Stimulated activated CD4-positive, alpha-beta T cell treated with anti-CD3 and anti-CD28 coated beads, Interleukin-1b, Interleukin-23, amount 100 ng/mL, for 48 hours (primary cell): ENCODE data around the gene FLII.
"Not testable (repeated sequence)": the region's sequence is repeated elsewhere in the genome, so short reads cannot be mapped to it uniquely, and the experiment has no call there.

ENCODE experiments used
- DNase-seq: peaks from one replicate; pipeline ENCODE4 v3.0.0-alpha.2; 2020

FLII gene

DNA sequence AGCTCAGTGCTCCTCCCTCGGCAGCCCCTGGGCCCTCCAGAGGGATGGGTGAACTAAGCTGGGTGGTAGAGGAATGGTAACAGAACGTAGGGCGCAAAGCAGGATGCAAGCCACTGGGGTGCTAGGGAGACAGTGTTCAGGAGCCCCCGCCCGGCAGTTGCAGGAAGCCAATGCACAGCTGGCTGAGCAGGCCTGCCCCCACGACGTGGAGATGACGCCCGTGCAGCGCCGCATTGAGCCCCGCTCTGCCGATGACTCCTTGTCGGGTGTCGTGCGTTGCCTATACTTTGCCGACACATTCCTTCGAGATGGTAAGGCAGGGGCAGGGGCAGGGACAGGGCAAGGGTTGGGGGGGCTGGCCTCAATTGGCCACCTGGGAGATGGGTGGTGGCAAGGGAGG, 20.2 kb downstream of the FLII start:
- no peak for DNase-seq

DNA sequence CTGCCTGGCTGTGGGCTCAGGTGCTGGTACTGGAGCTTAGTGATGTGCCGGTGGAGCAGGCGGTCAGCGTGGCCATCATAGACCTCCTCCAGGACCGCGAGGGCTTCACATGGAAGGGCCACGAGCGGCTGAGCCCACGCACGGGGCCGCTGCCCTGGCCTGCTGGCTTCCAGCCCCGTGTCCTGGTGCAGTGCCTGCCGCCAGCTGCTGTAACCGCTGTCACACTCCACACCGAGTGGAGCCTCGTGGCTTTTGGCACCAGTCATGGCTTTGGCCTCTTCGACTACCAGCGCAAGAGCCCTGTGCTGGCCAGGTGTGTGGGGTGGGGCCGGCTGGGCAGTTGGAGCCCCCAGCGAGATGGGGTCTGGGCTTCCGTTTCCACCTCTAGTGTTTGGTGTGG, 21.1 kb downstream of the FLII start:
- no peak for DNase-seq

DNA sequence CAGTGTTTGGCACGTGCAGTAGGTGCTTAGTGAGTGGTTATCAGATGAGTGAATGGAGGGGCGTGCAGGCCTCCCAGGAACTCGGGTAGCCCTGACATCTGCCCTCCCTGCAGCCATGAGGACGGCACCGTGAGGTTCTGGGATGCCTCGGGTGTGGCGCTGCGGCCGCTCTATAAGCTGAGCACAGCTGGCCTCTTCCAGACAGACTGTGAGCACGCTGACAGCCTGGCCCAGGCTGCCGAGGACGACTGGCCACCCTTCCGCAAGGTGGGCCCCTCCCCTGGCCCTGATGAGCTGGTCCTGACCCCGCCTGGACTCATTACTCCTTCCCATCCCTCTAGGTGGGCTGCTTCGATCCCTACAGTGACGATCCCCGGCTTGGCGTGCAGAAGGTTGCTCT, 22.0 kb downstream of the FLII start:
- no peak for DNase-seq

GRCh38 chr17:18235743-18236256, 22.7 kb downstream of the FLII start:
- peak; percentile 48 for DNase-seq

DNA sequence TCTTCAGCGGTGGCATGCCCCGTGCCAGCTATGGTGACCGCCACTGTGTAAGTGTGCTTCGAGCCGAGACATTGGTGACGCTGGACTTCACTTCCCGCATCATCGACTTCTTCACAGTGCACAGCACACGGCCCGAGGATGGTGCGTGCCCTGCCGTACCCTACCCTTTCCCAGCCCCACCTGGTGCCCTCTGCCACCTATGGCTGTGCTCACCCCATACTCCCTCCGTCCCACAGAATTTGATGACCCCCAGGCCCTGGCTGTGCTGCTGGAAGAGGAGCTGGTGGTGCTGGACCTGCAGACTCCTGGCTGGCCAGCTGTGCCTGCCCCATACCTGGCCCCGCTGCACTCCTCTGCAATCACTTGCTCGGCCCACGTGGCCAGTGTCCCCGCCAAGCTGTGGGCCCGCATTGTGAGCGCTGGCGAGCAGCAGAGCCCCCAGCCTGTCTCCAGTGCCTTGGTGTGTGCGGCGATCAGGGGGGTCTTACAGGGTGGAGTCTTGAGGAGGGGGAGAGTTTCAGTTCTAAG, 23.6 kb downstream of the FLII start:
- DNase-seq = no peak

- no peak for DNase-seq
These were observed 24.6 kb downstream of the FLII start for GRCh38 chr17:18233803-18234518.

GRCh38 chr17:18231164-18231563, 27.4 kb downstream of the FLII start:
- DNase-seq = no peak

DNA sequence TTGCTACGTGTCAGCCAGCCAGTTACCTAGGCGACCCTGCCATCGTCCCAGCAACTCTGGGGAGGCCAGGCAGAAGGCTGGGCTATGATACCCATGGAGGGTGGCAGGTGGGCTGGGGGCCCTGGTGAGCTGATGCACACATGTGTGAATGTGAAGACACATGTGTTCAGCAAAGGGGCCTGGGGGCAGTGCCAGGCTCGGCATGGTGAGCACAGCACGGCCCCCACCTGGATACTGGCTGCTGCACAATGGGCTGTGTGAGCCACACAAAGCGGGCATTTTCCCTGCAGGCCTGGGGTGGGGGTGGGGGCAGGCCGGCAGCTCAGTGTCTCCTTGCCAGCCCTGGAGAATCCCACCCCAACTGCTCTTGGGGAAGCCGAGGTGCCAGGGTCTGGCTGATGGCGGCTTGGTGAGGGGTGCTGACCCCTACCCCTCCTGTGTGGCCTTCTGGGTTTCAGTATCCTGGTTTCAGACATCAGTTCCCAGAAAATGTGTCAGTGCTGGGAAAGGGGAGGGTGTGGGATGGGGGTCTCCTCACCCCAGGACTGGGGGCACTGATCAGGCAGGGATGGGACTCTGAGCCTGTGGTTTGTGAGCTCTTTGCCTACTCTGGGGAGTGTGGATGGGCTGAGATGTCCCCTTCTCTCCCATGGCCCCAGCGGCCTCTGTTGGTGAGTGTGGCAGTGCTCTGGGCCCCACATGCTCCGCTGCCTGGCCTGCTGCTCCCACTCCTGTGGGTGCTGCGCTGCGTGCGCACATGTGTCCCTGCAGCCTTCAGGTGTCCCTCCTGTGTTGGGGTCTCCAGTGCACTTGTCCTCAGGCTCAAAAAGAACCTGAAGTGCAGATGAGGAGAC, 28.0 kb downstream of the FLII start:
- no peak for DNase-seq

GRCh38 chr17:18229771-18230170, 28.8 kb downstream of the FLII start:
- no peak for DNase-seq

DNA sequence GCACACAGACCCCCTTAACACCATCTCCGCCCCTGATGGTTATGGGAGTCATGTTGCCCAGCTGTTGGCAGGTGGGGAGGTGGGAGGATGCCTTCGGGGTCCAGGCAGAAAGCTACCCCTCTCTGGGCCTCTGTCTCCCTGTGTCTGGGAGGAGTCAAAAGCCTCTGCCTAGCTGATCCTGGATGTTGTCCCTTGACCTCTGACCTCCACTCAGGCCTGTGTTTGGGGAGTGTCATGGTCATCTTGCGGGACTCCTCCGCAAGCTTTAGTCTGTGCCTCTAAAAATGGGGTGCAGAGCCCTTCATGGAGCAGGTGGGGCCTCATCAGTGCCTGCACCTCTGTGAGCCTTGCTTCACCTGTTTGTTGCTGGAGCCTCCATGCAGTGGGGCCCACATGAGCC, 29.3 kb downstream of the FLII start:
- DNase-seq = no peak

DNA sequence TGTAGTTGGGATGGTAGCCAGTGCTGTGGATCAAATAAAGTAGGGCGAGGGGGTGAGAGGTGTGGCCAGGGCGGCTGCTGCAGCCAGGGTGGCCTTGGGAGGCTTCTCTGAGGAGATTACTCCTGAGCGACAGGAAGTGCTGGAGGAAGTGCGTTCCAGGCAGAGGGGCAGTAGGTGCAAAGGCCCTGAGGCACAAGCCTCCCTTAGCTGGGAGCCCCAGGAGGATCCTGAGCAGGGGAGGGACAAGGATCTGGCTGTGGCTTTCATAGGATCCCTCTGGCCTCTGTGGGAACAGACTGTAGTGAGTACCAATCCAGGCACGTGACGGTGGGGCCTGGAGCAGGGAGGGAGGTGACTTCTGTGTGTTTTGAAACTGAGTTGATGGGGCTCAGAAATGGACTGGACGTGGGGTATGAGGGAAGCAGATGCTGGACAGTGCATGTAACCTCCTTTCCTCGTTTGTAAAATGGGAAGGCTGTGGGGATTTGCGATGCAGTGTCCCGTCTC, 30.3 kb downstream of the FLII start:
- DNase-seq = no peak

DNA sequence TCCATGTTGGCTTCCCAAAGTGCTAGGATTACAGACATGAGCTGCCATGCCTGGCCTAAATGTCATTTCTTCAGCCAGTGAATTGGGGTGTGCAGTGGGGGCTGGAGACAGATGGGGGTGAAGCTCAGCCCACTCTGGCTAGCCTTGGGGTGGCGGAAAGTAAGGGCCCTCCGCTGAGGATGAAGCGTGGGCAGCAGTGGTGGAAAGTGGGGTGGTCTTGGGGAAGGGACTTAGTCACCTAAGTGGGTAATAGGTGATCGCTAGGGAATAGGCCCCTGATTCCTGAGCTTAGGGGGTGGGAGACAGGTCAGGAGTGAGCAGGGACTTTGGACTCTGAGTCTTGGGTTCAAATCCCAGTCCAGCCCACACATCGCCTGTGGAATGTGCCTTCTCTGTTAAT, 30.9 kb downstream of the FLII start:
- no peak for DNase-seq

- DNase-seq = no peak
These were observed 32.1 kb downstream of the FLII start for GRCh38 chr17:18226284-18226945.

DNA sequence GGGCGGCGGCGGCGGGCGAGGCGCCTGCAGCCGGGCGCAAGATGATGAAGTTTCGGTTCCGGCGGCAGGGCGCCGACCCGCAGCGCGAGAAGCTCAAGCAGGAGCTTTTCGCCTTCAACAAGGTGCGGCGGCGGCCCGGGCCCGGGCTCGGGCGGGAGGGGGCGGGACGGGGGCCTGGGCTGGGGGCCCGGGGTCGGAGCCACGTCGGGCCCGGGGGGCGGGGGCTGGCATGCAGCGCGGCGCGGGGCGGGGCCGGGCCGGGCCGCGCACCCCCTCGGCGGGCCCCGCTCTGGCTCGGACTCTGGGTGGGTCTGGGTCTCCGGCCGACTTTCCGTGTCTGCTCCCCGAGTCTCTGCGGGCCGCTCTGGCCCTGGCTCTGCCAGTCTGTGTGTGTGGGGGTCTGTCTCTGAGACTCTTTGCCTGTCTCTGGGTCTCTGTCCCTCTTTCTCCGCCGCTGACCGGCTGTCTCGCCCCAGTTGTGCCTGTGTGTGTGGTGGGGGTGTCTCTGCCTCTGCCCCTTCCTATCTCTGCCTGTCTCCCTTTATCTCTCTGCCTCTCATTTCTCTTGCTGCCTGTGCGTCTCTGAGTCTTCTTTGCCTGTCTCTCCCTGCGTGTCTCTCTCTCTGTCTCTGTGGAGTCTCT, 32.8 kb downstream of the FLII start:
- no peak for DNase-seq

GRCh38 chr17:18225121-18225641, 33.4 kb downstream of the FLII start, which contains the start of gene LLGL1:
LLGL1 (plus strand) TSS chr17:18225635; CDS start chr17:18225683, 48 bp downstream.
- peak; percentile 95 for DNase-seq

DNA sequence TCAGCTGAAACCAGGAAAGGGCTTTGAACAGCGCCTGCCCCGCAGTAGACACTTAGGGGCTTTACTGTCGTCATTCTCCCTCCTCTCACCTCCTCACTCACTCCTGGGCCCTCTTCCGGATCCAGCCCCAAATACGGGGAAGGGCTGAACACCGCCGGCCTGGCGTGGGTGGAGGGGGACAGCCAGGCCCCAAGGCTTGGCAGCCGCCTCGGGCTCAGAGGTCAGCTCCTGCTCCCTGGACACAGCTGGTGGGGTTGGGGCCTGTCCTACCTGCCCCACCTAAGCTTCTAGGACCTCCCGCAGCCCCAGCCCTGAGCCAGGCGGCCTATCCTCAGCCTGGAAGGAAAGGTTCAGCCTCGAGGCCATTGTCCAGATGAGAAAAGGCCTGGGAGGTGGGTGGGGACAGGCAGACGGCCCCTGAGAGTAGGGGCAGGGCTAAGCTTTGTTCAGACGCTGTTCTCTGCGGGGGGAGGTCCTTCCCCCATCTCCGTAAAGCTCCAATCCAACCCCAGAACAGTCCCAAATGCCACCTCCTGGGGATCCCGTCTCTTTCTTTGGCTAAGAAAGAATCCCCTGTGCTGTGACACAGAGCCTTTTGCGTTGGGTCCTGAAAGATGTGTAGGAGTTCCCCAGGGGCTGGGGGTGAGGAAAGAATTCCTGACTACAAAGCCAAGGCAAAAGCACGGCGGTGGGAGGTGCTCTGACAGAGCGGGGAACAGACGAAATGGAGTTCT, 34.0 kb downstream of the FLII start:
- DNase-seq = no peak

- no peak for DNase-seq
These were observed 34.5 kb downstream of the FLII start for GRCh38 chr17:18224053-18224386.

GRCh38 chr17:18218756-18219415, 39.7 kb downstream of the FLII start:
- DNase-seq = no peak

- DNase-seq = peak; percentile 76
These were observed 41.0 kb downstream of the FLII start for GRCh38 chr17:18217412-18218015.

DNA sequence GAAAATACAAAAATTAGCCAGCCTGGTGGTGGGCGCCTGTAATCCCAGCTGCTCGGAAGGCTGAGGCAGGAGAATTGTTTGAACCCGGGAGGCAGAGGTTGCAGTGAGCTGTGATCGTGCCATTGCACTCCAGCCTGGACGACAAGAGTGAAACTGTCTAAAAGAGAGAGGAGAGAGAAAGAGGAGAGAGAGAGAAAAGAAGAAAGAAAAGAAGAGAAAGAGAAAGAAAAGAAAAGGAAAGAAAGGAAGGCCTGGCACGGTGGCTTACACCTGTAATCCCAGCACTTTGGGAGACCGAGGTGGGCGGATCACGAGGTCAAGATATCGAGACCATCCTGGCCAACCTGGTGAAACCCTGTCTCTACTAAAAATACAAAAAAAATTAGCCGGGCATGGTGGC, 41.6 kb downstream of the FLII start:
- DNase-seq = not testable (repeated sequence)
